Measurements from ENCODE around the gene LSM10.

- TF ChIP-seq FOXK2 (IDR thresholded peaks at IDR 0.05) (no peak), LEF1 (IDR thresholded peaks at IDR 0.05; ENCODE audit: borderline replicate concordance) (no peak), SP1 (IDR thresholded peaks at IDR 0.05) (no peak)
Measured at GRCh38 chr1:36397083-36397377, 678 bp downstream of the LSM10 start.

All from HEK293T (cell line).